SU-DHL-6 (cell line): ENCODE measurements around the gene PPP1R14B.

ENCODE experiments used
- H2AFZ ChIP-seq: fragments of 200-600 bp; sonication (generic); 2 replicates; pipeline ENCODE4 v1.6.1; 2014; ENCODE audit warnings: low read depth, mild to moderate bottlenecking, moderate library complexity, mixed read lengths, antibody characterized with exemption, low read length; ENCODE audit not compliant: severe bottlenecking
- H3F3A ChIP-seq: fragments of 200-600 bp; shearing (Covaris generic); 2 replicates; pipeline ENCODE4 v1.6.0; 2016; ENCODE audit warnings: antibody characterized with exemption, mild to moderate bottlenecking; ENCODE audit not compliant: insufficient read depth
- H3K27ac ChIP-seq: fragments of 200-600 bp; sonication (generic); 2 replicates; pipeline ENCODE4 v1.5.1; 2016; ENCODE audit warnings: low read depth, mild to moderate bottlenecking, low read length, moderate library complexity, mixed read lengths
- H3K27me3 ChIP-seq: fragments of 200-600 bp; sonication (generic), shearing (Covaris generic); 2 replicates; pipeline ENCODE4 v1.6.0; 2014; ENCODE audit warnings: mild to moderate bottlenecking, low read length
- H3K36me3 ChIP-seq: fragments of 200-600 bp; sonication (generic); 2 replicates; pipeline ENCODE4 v1.6.1; 2014; ENCODE audit warnings: mild to moderate bottlenecking, low read length, mixed read lengths
- H3K4me2 ChIP-seq: fragments of 300-600, 200-600 bp; shearing (Covaris generic), sonication (generic); 2 replicates; pipeline ENCODE4 v1.6.0; 2014; ENCODE audit warnings: low read length, low read depth, mild to moderate bottlenecking; ENCODE audit not compliant: poor library complexity, severe bottlenecking
- H3K4me3 ChIP-seq: fragments of 200-600 bp; sonication (generic); 2 replicates; pipeline ENCODE4 v1.5.1; 2014; ENCODE audit warnings: antibody characterized with exemption, low read length, mild to moderate bottlenecking, mixed read lengths; ENCODE audit not compliant: insufficient read depth, poor library complexity, severe bottlenecking
- H3K79me2 ChIP-seq: fragments of 200-600 bp; sonication (generic); 2 replicates; pipeline ENCODE4 v1.6.1; 2014; ENCODE audit warnings: mild to moderate bottlenecking, low read length, moderate library complexity; ENCODE audit not compliant: insufficient read depth
- H3K9ac ChIP-seq: fragments of 200-600 bp; sonication (generic); 2 replicates; pipeline ENCODE4 v1.7.0; 2014; ENCODE audit warnings: mild to moderate bottlenecking, low read length
- H3K9me2 ChIP-seq: fragments of 200-600 bp; sonication (generic); replicated peaks from 2 replicates; pipeline ENCODE4 v1.6.1; 2014; ENCODE audit warnings: low read length; ENCODE audit not compliant: insufficient read depth
- H3K9me3 ChIP-seq: fragments of 200-600 bp; sonication (generic); 2 replicates; pipeline ENCODE4 v1.6.1; 2014; ENCODE audit warnings: low read length, mixed read lengths; ENCODE audit not compliant: insufficient read depth
- H4K20me1 ChIP-seq: fragments of 200-600 bp; sonication (generic); 2 replicates; pipeline ENCODE4 v1.6.1; 2014; ENCODE audit warnings: low read depth, mild to moderate bottlenecking, antibody characterized with exemption, low read length, moderate library complexity, mixed read lengths
- CTCF ChIP-seq: fragments of 200-600 bp; sonication (generic); IDR thresholded peaks from one replicate; pipeline ENCODE4 v1.5.1; 2017; ENCODE audit warnings: antibody characterized with exemption, mild to moderate bottlenecking, low read length, moderate library complexity; ENCODE audit not compliant: insufficient read depth, poor library complexity, severe bottlenecking
- EZH2phosphoT487 ChIP-seq: fragments of 200-600 bp; sonication (generic), shearing (Covaris generic); conservative IDR thresholded peaks from 2 replicates; pipeline ENCODE4 v1.6.1; 2018; ENCODE audit warnings: mild to moderate bottlenecking, antibody characterized with exemption, low read length, moderate library complexity, mixed read lengths

Gene PPP1R14B

GRCh38 chr11:64283092-64283491, 36.3 kb upstream of the PPP1R14B start:
- Histone ChIP-seq H3F3A (peaks cover 4% of the 10 kb centered on the region; the same call in 1 of the 2 replicates), H3K4me3 (no peak overlapping the region), H3K9me2 (no peaks in the 10 kb centered on the region), H3K4me2 (peak overlapping the region; percentile 99), H2AFZ (no peak overlapping the region), H3K27ac (no peak overlapping the region), H3K9ac (0 out of 2 replicates have a peak overlapping the region, but pooled peaks have one; percentile 95), H3K9me3 (no peaks in the 10 kb centered on the region), H4K20me1 (no peaks in the 10 kb centered on the region), H3K36me3 (no peaks in the 10 kb centered on the region), H3K27me3 (no peaks in the 10 kb centered on the region), H3K79me2 (0 out of 2 replicates have a peak, but pooled peaks cover 4% of the 10 kb centered on the region)
- TF ChIP-seq CTCF (no peak), EZH2phosphoT487 (no peak)

GRCh38 chr11:64281957-64282770, 35.4 kb upstream of the PPP1R14B start:
- no peak overlapping the region for H3K4me2 ChIP-seq
- H3K27ac ChIP-seq: no peak overlapping the region
- peaks cover 4% of the 10 kb centered on the region; the same call in 1 of the 2 replicates for H3F3A ChIP-seq
- H3K9me3 ChIP-seq: no peaks in the 10 kb centered on the region
- H3K27me3 ChIP-seq: no peaks in the 10 kb centered on the region
- no peaks in the 10 kb centered on the region for H3K36me3 ChIP-seq
- H3K79me2 ChIP-seq: 0 out of 2 replicates have a peak, but pooled peaks cover 4% of the 10 kb centered on the region
- H2AFZ ChIP-seq: no peak overlapping the region
- no peaks in the 10 kb centered on the region for H4K20me1 ChIP-seq
- TF ChIP-seq EZH2phosphoT487 (no peak), CTCF (no peak)
- no peak overlapping the region for H3K9ac ChIP-seq
- H3K4me3 ChIP-seq: no peak overlapping the region
- H3K9me2 ChIP-seq: no peaks in the 10 kb centered on the region

- no peak overlapping the region for H3K9ac ChIP-seq
- no peaks in the 10 kb centered on the region for H3K9me3 ChIP-seq
- TF ChIP-seq EZH2phosphoT487 (no peak), CTCF (no peak)
- H3K4me2 ChIP-seq: no peak overlapping the region
- no peak overlapping the region for H3K27ac ChIP-seq
- H3K9me2 ChIP-seq: no peaks in the 10 kb centered on the region
- H4K20me1 ChIP-seq: no peaks in the 10 kb centered on the region
- no peak overlapping the region for H3K4me3 ChIP-seq
- H3K79me2 ChIP-seq: 0 out of 2 replicates have a peak, but pooled peaks cover 4% of the 10 kb centered on the region
- H3F3A ChIP-seq: no peaks in the 10 kb centered on the region
- no peaks in the 10 kb centered on the region for H3K36me3 ChIP-seq
- H3K27me3 ChIP-seq: no peaks in the 10 kb centered on the region
- no peak overlapping the region for H2AFZ ChIP-seq
These were observed 31.9 kb upstream of the PPP1R14B start for GRCh38 chr11:64278576-64279190.
